ENCODE results near the gene GABPB1. TPM values are rescaled to one million over a fixed set of nuclear protein-coding genes. Genes with fewer than 3 reads are reported as not detected.

Gene GABPB1
- total RNA-seq, 2 donors from 2014 or later: 32.0 to 37.5 TPM

GRCh38 chr15:50281427-50281826 is 73.6 kb downstream of the GABPB1 start:
- Histone ChIP-seq H3K4me1 (ENCODE audit: control insufficient read depth, insufficient read depth, low read length) (no peaks in the 10 kb centered on the region), H3K27ac (ENCODE audit: low read depth, low read length) (no peak overlapping the region), H3K9me3 (ENCODE audit: control insufficient read depth, low read length) (no peaks in the 10 kb centered on the region), H3K27me3 (ENCODE audit: control insufficient read depth, insufficient read depth, low read length, poor library complexity, severe bottlenecking) (no peaks in the 10 kb centered on the region), H3K9ac (ENCODE audit: extremely low read depth, low read length, poor library complexity, severe bottlenecking) (no peak overlapping the region), H3K4me3 (ENCODE audit: low read length) (no peak overlapping the region), H3K36me3 (ENCODE audit: control insufficient read depth, insufficient read depth, low read length) (peaks cover 28% of the 10 kb centered on the region)
- Mint-ChIP-seq H3K27ac (no peak overlapping the region), H3K4me1 (no peaks in the 10 kb centered on the region), H3K36me3 (ENCODE audit: low read depth) (peaks cover 25% of the 10 kb centered on the region), H3K9me3 (no peaks in the 10 kb centered on the region), H3K4me3 (no peak overlapping the region), H3K27me3 (ENCODE audit: insufficient read depth) (no peaks in the 10 kb centered on the region)
- DNase-seq: no peak
- 86% methylated on average over 5 of the region's 5 CpGs; no CpG with 5 or more reads in 1 of the 2 experiments for WGBS, 2 experiments (ENCODE audit: insufficient coverage in 1 of 2, insufficient read length in 1 of 2)
- TF ChIP-seq CTCF (conservative IDR thresholded peaks at IDR 0.05): no peak

- H3K27me3 ChIP-seq (ENCODE audit: control insufficient read depth, insufficient read depth, low read length, poor library complexity, severe bottlenecking): no peaks in the 10 kb centered on the region
- 96 to 100% methylated on average over 3 of the region's 3 CpGs for WGBS, 2 experiments (ENCODE audit: insufficient coverage in 1 of 2, insufficient read length in 1 of 2)
- H3K27me3 Mint-ChIP-seq (ENCODE audit: insufficient read depth): no peaks in the 10 kb centered on the region
- peaks cover 21% of the 10 kb centered on the region for H3K36me3 ChIP-seq (ENCODE audit: control insufficient read depth, insufficient read depth, low read length)
- no peaks in the 10 kb centered on the region for H3K9me3 Mint-ChIP-seq
- H3K4me3 Mint-ChIP-seq: no peak overlapping the region
- peaks cover 18% of the 10 kb centered on the region for H3K36me3 Mint-ChIP-seq (ENCODE audit: low read depth)
- no peaks in the 10 kb centered on the region for H3K4me1 ChIP-seq (ENCODE audit: control insufficient read depth, insufficient read depth, low read length)
- H3K4me1 Mint-ChIP-seq: no peaks in the 10 kb centered on the region
- H3K27ac ChIP-seq (ENCODE audit: low read depth, low read length): no peak overlapping the region
- H3K9ac ChIP-seq (ENCODE audit: extremely low read depth, low read length, poor library complexity, severe bottlenecking): no peak overlapping the region
- TF ChIP-seq CTCF (conservative IDR thresholded peaks at IDR 0.05): no peak
- no peak for DNase-seq
- H3K27ac Mint-ChIP-seq: no peak overlapping the region
- H3K4me3 ChIP-seq (ENCODE audit: low read length): no peak overlapping the region
- no peaks in the 10 kb centered on the region for H3K9me3 ChIP-seq (ENCODE audit: control insufficient read depth, low read length)
Observed at GRCh38 chr15:50280271-50280670, 74.7 kb downstream of the GABPB1 start.

GRCh38 chr15:50278496-50278895 is 76.5 kb downstream of the GABPB1 start:
- Mint-ChIP-seq H3K9me3 (no peaks in the 10 kb centered on the region), H3K27ac (no peak overlapping the region), H3K4me3 (no peak overlapping the region), H3K4me1 (no peaks in the 10 kb centered on the region), H3K36me3 (ENCODE audit: low read depth) (peaks cover 9% of the 10 kb centered on the region), H3K27me3 (ENCODE audit: insufficient read depth) (no peaks in the 10 kb centered on the region)
- no peak for DNase-seq
- Histone ChIP-seq H3K27ac (ENCODE audit: low read depth, low read length) (no peak overlapping the region), H3K9me3 (ENCODE audit: control insufficient read depth, low read length) (no peaks in the 10 kb centered on the region), H3K4me3 (ENCODE audit: low read length) (no peak overlapping the region), H3K36me3 (ENCODE audit: control insufficient read depth, insufficient read depth, low read length) (peaks cover 7% of the 10 kb centered on the region), H3K9ac (ENCODE audit: extremely low read depth, low read length, poor library complexity, severe bottlenecking) (no peak overlapping the region), H3K4me1 (ENCODE audit: control insufficient read depth, insufficient read depth, low read length) (no peaks in the 10 kb centered on the region), H3K27me3 (ENCODE audit: control insufficient read depth, insufficient read depth, low read length, poor library complexity, severe bottlenecking) (no peaks in the 10 kb centered on the region)
- WGBS, 2 experiments (ENCODE audit: insufficient coverage in 1 of 2, insufficient read length in 1 of 2): 83 to 96% methylated on average over 2 to 4 of the region's 4 CpGs
- TF ChIP-seq CTCF (conservative IDR thresholded peaks at IDR 0.05): no peak

Data from endodermal cell (in vitro differentiated cells).